Right atrium auricular region (tissue), 2 donors: ENCODE results near the gene NBR1. TPM values are rescaled to one million over a fixed set of nuclear protein-coding genes. Genes with fewer than 3 reads are reported as not detected.
"Not testable (repeated sequence)": the region's sequence is repeated elsewhere in the genome, so short reads cannot be mapped to it uniquely, and the experiment has no call there.

Experiments
- DNase-seq: peaks from one replicate; pipeline ENCODE4 v3.0.0-alpha.2; 2019; ENCODE audit warnings: low spot score
- H3K27ac ChIP-seq, 2 donors: fragments of 200-600 bp; sonication (generic); 1 replicate in 1 of 2; 2 replicates in 1 of 2; pipeline ENCODE4 v1.5.1; 2016 to 2019
- H3K27me3 ChIP-seq, 2 donors: fragments of 200-600 bp; sonication (generic); one replicate each; pipeline versions ENCODE4 v1.5.1 to v1.6.0; 2017 to 2019
- H3K36me3 ChIP-seq: fragments of 200-600 bp; sonication (generic); one replicate; pipeline ENCODE4 v1.5.1; 2016
- H3K4me1 ChIP-seq, 2 donors: fragments of 200-600 bp; sonication (generic); one replicate each; pipeline versions ENCODE4 v1.5.1 to v1.6.0; 2017 to 2019
- H3K4me3 ChIP-seq, 2 donors: fragments of 200-600 bp; sonication (generic); 1 replicate in 1 of 2; 2 replicates in 1 of 2; pipeline ENCODE4 v1.5.1; 2017 to 2019; ENCODE audit warnings: mild to moderate bottlenecking in 1 of 2, moderate library complexity in 1 of 2
- H3K9me3 ChIP-seq, 2 donors: fragments of 200-600 bp; sonication (generic); one replicate each; pipeline ENCODE4 v1.5.1; 2019
- total RNA-seq, 2 donors: library from RNA; depleted of rRNA; stranded (reverse); fragments of >200 nt; gene quantifications; one replicate each; pipeline ENCODE4 v1.1.0, GENCODE V29; 2016
- TF ChIP-seq, protein P1 (sequence below), 2 donors: fragments of 200-600 bp; sonication (generic); IDR thresholded peaks; one replicate each; pipeline ENCODE4 v1.5.1; 2019; ENCODE audit warnings: antibody characterized with exemption in 2 of 2

The NBR1 gene
- total RNA-seq, 2 donors from 2014 or later: 94.0 to 101 TPM

DNA sequence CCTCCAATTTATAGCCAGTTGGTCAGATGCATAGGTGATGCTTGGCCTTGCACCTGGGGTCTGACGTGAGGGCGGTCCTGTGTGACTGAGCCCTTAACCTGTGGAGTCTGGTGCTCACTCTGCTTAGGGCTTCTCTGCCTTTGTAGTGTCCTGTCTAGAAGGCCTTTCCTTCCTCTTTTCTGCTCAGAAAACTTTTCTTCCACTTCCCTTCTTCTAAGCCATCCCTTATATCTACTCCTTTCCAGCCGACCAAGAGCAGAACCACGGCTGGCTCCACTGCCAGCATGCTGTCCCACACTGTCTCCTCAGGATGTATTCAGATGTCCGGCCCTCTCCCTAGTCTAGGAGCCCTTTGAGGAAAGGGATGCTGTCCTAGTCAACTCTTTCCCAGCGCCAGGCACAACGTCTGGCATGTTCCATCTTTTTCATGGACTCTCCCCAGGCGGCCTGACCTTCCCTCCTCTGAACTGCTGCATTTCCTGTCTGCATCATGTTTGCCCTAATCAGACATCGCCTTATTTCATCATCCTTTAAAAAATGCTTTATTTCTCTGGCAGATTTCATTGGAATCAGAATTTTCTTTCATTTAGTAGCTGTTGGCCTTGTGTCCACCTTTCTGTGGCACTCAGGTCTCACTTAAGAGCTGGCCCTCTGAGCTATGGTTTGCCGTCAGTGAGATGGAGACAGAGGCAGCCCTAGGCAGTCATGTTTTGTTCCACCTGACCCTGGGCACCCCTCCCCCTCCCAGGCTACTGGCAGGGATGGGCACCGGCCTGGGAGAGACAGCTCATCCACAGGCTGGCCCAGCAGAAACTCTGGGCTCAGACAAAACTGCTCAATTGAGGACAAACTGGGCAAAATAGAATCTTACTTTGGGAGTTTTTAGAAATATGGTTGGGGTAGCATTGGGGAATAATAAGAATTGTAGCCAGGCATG lies 30.4 kb upstream of the NBR1 start:
- no peaks in the 10 kb centered on the region for H3K27me3 ChIP-seq
- no peaks in the 10 kb centered on the region for H3K9me3 ChIP-seq
- H3K36me3 ChIP-seq: no peaks in the 10 kb centered on the region
- H3K4me3 ChIP-seq: no peak overlapping the region
- TF ChIP-seq, protein P1, sequence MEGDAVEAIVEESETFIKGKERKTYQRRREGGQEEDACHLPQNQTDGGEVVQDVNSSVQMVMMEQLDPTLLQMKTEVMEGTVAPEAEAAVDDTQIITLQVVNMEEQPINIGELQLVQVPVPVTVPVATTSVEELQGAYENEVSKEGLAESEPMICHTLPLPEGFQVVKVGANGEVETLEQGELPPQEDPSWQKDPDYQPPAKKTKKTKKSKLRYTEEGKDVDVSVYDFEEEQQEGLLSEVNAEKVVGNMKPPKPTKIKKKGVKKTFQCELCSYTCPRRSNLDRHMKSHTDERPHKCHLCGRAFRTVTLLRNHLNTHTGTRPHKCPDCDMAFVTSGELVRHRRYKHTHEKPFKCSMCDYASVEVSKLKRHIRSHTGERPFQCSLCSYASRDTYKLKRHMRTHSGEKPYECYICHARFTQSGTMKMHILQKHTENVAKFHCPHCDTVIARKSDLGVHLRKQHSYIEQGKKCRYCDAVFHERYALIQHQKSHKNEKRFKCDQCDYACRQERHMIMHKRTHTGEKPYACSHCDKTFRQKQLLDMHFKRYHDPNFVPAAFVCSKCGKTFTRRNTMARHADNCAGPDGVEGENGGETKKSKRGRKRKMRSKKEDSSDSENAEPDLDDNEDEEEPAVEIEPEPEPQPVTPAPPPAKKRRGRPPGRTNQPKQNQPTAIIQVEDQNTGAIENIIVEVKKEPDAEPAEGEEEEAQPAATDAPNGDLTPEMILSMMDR (IDR thresholded peaks at IDR 0.05): no peak
- no peak for DNase-seq
- H3K27ac ChIP-seq: no peak overlapping the region
- H3K4me1 ChIP-seq: no peaks in the 10 kb centered on the region

DNA sequence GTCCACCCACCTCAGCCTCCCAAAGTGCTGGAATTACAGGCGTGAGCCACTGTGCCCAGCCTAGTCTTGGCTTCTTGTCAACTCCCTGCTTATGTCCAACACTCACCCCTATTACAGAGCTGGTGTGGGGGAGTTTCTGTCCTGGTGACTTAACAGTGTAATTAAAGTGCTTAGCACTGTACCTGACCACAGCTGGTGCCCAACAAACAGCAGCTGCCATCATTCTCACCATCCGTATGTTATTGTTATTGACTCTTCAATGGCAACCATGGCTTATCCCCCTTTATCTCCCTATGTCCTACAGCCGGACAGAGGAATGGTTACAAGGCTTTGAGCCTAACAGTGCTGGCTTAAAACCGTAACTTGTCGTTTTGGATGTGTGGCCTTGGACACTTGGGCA lies 28.9 kb upstream of the NBR1 start:
- H3K4me1 ChIP-seq: no peaks in the 10 kb centered on the region
- H3K27ac ChIP-seq: no peak overlapping the region
- no peaks in the 10 kb centered on the region for H3K9me3 ChIP-seq
- DNase-seq: no peak
- no peak overlapping the region for H3K4me3 ChIP-seq
- TF ChIP-seq, protein P1 (IDR thresholded peaks at IDR 0.05): no peak
- no peaks in the 10 kb centered on the region for H3K27me3 ChIP-seq
- no peaks in the 10 kb centered on the region for H3K36me3 ChIP-seq

DNA sequence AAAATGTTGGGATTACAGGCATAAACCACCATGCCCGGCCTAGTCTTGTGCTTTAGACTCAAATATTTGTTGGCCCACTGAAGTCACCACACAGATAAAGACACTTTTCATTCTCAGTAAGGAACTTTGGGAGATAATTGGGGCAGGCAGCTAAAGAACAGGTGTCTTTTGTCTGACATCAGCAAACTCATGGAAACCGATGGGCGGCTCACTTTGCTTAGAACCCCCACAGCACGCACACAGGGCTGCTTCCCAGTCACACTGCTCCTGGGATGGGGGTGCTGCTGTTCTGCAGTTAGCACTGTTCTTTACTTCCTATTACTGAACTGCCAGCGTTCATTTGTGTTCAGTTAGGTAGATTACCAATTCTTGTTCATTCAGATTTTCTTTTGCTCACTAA lies 27.8 kb upstream of the NBR1 start:
- Histone ChIP-seq H3K4me3 (no peak overlapping the region), H3K27me3 (no peaks in the 10 kb centered on the region), H3K9me3 (no peaks in the 10 kb centered on the region), H3K27ac (no peak overlapping the region), H3K4me1 (no peaks in the 10 kb centered on the region), H3K36me3 (no peaks in the 10 kb centered on the region)
- DNase-seq: no peak
- TF ChIP-seq, protein P1 (IDR thresholded peaks at IDR 0.05): no peak

DNA sequence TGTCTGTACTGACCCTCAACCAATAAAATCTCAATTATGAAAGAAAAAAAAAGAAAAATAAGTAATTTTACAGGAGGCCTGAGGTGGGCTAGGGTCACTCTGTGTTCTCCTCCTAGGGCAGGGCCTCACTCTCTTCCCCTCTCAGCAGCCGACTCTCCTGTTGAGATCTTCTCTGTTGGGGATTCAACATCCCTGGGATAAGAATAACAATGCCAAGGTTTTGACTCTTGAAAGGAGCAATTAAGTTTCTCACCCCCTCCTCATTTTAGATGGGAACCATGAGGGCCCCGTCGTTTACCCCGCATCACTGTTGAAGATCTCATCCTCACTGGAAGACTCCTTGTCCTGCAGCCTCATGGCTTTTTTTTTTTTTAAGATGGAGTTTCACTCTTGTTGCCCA lies 24.4 kb upstream of the NBR1 start:
- Histone ChIP-seq H3K4me3 (no peak overlapping the region), H3K27ac (no peak overlapping the region), H3K4me1 (no peaks in the 10 kb centered on the region), H3K27me3 (no peaks in the 10 kb centered on the region), H3K9me3 (no peaks in the 10 kb centered on the region), H3K36me3 (no peaks in the 10 kb centered on the region)
- TF ChIP-seq, protein P1 (IDR thresholded peaks at IDR 0.05): no peak
- no peak for DNase-seq

DNA sequence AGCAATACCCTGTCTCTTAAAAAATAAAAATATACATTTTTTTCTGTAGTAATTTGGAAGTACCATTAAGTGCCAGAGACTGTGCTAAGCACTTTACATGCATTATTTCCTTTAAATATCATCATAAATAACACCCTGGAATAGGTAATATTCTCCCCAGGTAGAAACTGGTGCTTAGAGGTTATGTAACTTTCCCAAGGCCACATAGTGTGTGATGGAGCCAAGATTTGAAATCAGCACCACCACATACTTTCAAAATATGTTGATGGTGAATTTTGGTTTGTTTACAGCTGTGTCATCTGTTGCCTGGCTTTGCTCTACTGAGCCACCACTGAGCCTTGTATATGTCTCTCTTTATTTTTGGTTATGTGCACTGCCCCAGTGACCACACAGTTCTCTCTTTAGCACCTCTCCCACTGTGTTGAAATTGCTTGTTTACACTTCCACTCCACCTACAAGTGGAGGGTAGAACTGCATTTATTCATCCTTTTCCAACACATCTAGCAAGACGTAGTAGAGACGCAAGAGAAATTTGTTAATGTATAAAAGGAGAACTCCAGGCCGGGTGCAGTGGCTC lies 19.0 kb upstream of the NBR1 start:
- TF ChIP-seq, protein P1 (IDR thresholded peaks at IDR 0.05): no peak
- no peak for DNase-seq
- no peaks in the 10 kb centered on the region for H3K36me3 ChIP-seq

DNA sequence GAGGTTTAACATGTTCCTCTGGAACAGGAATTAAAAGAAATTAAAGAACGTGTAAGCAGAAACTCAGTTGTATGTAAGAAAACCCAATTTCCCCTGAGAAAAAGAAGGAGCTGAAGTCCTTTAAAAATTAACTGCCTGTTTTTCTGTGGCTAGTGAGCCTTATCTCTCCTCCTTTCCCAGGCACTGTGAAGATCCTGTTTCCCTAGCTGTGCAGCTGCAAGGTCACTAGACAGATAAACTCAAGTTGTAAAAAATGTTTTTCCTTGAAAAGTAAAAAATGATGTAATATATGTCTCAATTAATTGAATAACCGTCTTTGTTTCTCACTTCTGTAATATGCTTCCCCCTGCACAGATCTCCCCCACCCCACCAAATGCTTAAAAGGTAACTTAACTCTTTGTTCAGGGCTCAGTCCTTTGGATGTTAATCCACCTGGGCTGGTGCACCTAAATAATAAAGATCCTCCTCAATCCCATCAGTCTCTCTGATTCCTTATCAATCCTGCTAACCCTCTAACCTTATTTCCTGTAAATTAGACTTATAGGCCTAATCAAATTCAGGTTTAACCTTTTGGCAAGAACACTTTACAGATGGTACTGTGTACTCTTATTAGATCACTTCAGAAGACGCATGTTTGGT lies 17.7 kb upstream of the NBR1 start:
- not testable (repeated sequence) for H3K27me3 ChIP-seq

More for the DNA sequence above, 19.0 kb upstream of the NBR1 start:
- Histone ChIP-seq H3K9me3 (no peaks in the 10 kb centered on the region), H3K27ac (no peak overlapping the region), H3K27me3 (no peaks in the 10 kb centered on the region), H3K4me3 (no peak overlapping the region), H3K4me1 (no peaks in the 10 kb centered on the region)

More for the DNA sequence above, 17.7 kb upstream of the NBR1 start:
- H3K4me1 ChIP-seq, DNase-seq, H3K36me3 ChIP-seq, H3K27ac ChIP-seq, H3K9me3 ChIP-seq, H3K4me3 ChIP-seq: not testable (repeated sequence)
